GM19193 (cell line): ENCODE results near the gene FAS.

Experiments
- POLR2A ChIP-seq: IDR thresholded peaks from 4 replicates; pipeline ENCODE4 v1.6.1; 2011; ENCODE audit not compliant: insufficient read depth, insufficient read length; ENCODE audit errors: extremely low read depth

Gene FAS

GRCh38 chr10:88962336-88962735 lies 28.3 kb upstream of the FAS start:
- no peak for TF ChIP-seq POLR2A

- TF ChIP-seq POLR2A: no peak
Measured at GRCh38 chr10:88963318-88963717, 27.3 kb upstream of the FAS start.

DNA sequence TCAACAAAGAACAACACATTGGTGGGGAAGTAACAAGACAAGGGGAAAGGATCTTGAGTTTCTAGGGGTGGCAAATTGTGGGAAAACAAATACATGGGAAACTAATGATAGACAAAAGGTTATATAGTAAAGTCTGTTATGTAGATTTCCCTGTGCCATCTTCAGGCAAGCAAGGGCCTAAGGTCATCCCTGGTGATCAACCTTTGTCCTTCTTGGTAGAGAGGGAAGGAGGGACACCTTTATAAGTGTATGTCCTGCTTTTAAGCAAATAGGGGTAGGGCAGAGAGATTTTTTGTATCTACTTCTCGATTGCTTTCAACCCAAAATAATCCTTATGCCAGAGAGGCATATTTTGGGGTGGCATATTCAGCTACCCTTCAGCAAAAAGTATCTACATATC lies 26.2 kb upstream of the FAS start:
- TF ChIP-seq POLR2A: no peak

DNA sequence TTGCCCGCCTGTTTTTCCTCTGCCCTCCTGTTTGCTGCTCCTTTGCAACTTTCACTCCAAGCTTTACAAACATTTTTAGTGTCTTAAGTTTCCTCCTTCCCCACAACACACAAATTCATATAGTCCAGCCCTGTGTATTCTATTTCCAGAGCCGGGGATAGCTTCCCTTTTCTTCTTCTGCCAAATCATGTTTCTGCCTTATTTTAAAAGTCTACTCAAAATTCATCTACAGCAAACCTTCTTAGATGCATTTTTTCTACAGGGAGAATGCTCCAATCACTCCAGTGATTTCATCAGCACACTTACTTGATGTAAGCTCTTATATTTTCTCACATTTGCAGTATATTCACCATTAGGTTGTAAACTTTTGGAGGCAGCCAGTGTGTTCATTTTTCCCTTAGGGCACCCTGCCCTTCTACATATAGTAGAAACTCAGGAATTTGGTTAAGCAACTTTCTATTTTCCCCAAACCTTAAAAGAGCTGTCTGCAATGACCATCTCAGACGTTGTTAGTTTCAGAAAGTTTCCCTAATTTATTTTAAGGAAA lies 25.7 kb upstream of the FAS start:
- TF ChIP-seq POLR2A: no peak

GRCh38 chr10:88966797-88967196 lies 23.8 kb upstream of the FAS start:
- no peak for TF ChIP-seq POLR2A

- no peak for TF ChIP-seq POLR2A
Measured at GRCh38 chr10:88968391-88968790, 22.2 kb upstream of the FAS start.

DNA sequence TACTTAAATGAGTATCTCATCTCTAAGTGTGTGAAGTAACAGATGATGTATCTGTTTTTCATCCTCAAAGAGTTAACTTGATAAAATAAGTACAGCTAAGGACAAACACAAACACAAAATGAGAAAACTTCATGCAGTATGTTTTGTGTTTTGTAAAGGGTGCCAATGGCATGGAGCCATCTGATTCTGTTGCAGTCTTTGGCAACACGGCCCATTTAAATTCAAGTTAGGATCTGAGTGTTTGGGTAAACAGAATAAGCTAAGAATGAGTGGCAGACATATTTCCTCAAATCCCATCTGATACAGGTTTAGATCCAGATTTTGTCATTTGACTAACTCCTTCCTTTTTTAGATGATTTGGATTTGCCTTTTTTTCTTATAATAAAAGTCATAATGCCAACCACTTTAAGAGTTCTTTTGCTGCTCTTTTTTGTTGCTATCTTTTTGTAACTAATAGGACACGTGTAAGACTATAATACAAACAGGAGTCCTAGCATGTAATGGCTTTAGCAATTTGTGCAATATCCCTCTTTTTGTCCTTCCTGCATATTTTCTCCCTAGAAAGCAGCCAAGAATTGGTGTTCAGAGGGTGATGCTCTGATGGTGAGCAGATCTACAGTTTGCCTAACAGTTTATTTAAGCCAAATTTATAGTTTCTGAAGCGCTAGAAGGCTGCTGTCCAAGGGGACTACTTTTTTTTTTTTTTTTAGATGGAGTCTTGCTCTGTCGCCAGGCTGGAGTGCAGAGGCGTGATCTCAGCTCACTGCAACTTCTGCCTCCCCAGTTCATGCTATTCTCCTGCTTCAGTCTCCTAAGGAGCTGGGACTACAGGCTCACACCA lies 19.2 kb upstream of the FAS start:
- TF ChIP-seq POLR2A: no peak

- TF ChIP-seq POLR2A: no peak
Measured at GRCh38 chr10:88974012-88974411, 16.6 kb upstream of the FAS start.

- TF ChIP-seq POLR2A: no peak
Measured at GRCh38 chr10:88974446-88975376, 15.9 kb upstream of the FAS start.

- TF ChIP-seq POLR2A: no peak
Measured at GRCh38 chr10:88975377-88975720, 15.2 kb upstream of the FAS start.

- no peak for TF ChIP-seq POLR2A
Measured at GRCh38 chr10:88978463-88978862, 12.1 kb upstream of the FAS start.

- TF ChIP-seq POLR2A: no peak
Measured at GRCh38 chr10:88979153-88979562, 11.4 kb upstream of the FAS start.

DNA sequence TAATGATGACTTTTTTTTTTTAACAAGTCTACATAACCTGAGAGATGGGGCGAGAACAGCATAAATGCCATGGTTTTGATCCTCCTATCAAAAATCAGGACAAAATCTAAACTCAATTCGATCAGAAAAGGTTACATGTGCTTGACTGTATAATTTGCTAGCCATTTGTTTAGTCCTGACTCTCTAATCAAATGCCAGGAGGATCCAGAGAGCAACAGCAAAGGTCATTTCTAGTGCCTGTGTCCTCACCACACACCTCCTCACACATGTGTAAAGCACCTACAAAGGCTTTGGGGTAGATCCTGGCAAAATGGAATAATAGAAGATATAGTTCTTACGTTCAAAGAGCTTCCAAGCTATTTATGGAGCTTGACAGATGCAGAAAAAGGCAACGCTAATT lies 11.0 kb upstream of the FAS start:
- no peak for TF ChIP-seq POLR2A

DNA sequence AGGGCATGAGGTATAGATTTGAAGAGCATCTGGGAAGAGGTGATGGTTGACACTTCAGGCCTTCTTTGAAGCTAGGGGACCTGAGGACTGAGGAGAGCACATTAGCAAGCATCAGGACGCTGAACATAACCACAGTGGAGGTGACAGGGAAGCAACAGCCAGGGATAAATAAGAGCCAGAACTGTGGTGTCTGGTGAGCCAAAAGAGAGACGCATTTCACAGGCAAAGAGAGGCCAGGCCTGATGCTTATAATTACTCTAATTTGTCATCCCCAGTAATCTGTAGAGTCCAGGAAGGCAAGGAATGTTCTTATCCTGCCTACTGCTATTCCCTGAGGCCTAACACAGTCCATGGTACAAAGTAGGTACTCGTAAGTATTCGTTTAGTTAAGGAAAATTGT lies 10.4 kb upstream of the FAS start:
- TF ChIP-seq POLR2A: no peak

- no peak for TF ChIP-seq POLR2A
Measured at GRCh38 chr10:88980800-88981199, 9.8 kb upstream of the FAS start.

GRCh38 chr10:88981435-88981834 lies 9.2 kb upstream of the FAS start:
- TF ChIP-seq POLR2A: no peak

- TF ChIP-seq POLR2A: no peak
Measured at GRCh38 chr10:88982366-88982765, 8.2 kb upstream of the FAS start.

- TF ChIP-seq POLR2A: no peak
Measured at GRCh38 chr10:88983206-88983605, 7.4 kb upstream of the FAS start.
